SK-N-MC (cell line): ENCODE data around the gene DLEC1.

Experiments used
- EZH2 ChIP-seq: fragments of 200-600 bp; sonication (generic); IDR thresholded peaks from one replicate; pipeline ENCODE4 v1.6.1; 2017; ENCODE audit warnings: antibody characterized with exemption
- POLR2AphosphoS5 ChIP-seq: IDR thresholded peaks from 2 replicates; pipeline ENCODE4 v1.6.1; 2012; ENCODE audit warnings: mild to moderate bottlenecking, low read depth, low read length, borderline replicate concordance

GRCh38 chr3:38139191-38139590, 100.2 kb downstream of the DLEC1 start:
- TF ChIP-seq POLR2AphosphoS5 (no peak), EZH2 (no peak)
